GM12874 (cell line): ENCODE measurements around the gene ENTPD6.

Experiments
- TF ChIP-seq, protein P1 (sequence below): IDR thresholded peaks from 2 replicates; pipeline ENCODE4 v1.5.1; 2011; ENCODE audit warnings: low read depth, mild to moderate bottlenecking, control low read depth, low read length, moderate library complexity; ENCODE audit not compliant: insufficient read depth

ENTPD6 gene

DNA sequence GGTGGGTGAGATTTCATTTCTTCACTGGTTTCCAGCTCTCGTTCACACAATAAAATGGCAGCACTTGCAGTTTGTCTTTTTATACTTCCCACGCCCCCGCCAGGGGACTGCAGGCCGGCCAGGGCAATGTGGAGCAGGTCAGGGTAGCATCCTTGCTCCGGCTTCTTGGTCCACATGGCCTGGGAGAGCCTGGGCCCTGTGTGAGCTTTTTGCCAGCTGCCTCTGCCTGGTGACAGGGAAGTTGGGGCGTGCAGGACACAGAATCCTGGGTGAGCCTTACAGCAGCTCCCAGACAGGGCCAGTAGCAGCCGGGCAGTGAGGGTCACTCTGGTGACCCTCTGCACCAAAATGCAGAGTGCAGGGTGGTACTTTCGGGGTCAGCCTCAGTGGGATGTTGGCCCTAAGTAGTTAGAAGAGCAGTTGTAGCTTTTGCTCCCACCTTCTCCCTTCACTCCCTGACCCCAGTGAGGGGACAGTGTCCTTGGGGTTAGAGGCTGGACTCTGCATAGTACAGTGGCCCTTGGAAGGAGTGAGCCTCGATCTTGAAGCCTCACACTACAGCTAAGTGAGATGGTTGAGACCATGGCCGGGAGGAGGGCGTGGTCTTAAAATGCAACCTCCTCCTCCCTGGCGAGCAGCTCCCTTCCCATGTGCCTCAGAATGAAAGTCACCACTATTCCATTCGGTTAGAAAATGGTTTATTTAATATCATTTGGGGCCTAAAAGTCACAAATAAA lies 76.1 kb downstream of the ENTPD6 start:
- TF ChIP-seq, protein P1, sequence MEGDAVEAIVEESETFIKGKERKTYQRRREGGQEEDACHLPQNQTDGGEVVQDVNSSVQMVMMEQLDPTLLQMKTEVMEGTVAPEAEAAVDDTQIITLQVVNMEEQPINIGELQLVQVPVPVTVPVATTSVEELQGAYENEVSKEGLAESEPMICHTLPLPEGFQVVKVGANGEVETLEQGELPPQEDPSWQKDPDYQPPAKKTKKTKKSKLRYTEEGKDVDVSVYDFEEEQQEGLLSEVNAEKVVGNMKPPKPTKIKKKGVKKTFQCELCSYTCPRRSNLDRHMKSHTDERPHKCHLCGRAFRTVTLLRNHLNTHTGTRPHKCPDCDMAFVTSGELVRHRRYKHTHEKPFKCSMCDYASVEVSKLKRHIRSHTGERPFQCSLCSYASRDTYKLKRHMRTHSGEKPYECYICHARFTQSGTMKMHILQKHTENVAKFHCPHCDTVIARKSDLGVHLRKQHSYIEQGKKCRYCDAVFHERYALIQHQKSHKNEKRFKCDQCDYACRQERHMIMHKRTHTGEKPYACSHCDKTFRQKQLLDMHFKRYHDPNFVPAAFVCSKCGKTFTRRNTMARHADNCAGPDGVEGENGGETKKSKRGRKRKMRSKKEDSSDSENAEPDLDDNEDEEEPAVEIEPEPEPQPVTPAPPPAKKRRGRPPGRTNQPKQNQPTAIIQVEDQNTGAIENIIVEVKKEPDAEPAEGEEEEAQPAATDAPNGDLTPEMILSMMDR = no peak

DNA sequence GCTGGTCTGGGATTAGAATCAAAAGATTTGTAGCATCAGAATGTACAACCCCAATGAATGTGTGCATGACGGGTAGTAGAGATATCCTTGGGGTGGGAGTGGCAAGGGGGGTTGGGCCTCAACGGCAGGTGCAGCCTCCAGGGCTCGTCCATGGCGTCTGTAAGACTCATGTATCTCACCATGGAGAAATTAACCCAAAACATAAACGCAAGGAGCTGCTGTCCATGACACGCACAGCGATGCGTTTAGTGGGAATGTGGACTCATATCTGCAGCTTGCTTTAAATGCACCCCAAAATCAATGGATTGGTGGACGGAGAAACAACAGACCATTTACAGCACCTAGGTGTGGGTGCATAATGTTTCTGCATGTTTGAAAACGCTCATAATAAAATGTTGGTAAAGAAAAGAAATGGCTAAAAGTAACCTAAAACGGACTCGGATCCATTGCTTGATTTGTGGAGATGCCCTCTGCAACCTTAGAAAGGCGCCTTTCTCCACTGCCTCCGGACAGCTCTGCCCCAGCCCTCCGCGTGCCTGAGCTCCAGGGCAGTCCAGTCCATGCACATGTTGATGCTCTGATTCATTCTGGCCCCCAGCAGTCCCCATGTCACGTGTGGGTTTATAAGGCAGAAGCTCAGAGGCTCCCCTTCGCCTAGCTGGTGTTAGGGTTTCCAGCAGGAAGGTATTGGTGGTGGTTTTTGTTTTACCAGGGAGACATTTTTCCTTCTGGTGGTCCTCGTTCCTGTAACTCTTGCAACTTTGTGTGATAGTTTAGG lies 76.9 kb downstream of the ENTPD6 start:
- TF ChIP-seq, protein P1 = no peak

DNA sequence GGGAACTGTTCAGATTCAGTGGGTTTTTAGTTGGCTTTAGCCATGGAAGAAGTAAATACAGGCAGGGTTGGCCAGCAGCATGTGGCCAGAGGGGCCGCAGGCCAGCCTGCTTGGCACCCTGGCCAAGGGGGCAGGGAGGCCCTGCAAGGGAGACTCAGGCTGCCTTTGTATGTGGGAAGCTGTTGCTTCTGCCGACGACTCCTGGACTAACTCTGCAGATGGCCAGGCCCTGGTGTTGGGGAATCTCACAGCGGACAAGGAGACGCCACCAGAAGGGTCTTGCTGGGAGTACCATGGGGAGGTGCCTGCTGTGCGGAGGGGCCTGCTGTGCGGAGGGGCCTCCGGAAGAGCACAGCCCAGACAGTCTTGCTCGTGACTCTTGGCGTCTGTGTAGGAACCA lies 77.5 kb downstream of the ENTPD6 start:
- TF ChIP-seq, protein P1 = no peak

DNA sequence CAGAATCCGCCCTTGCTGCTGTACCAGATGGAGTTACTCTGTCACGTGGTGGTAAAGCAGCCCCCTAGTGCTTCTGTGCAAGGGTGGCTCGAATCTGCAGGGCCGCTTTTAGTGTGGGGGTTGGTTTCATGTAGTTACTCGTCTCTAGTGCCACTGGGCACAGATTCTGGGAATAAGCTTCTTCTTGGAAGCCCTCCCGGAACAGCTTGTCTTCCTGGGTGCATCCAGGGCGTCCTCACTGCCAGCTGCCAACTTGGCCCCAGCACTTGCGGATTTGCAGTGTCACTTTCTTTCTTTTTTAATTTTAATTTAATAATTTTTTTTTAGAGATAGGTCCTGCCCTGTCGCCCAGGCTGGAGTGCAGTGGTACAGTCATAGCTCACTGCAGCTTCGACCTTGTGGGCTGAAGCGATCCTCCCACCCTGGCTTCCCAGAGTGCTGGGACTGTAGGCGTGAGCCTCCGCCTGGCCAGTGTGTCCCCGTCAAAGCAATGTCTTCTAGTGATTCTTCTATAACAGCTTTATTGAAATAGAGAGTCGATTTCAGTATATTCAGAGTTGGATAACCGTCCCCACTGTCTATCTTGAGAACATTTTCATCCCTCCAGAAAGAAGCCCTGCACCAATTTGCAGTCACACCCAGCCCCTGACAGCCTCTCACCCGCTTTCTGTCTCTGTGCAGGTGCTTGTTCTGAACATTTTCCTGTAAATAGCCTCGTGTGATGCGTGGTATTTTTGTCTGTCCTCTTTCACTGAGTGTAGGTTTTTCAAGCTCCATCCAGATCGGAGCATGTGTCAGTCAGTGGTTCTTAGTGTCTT lies 78.2 kb downstream of the ENTPD6 start:
- TF ChIP-seq, protein P1 = no peak

DNA sequence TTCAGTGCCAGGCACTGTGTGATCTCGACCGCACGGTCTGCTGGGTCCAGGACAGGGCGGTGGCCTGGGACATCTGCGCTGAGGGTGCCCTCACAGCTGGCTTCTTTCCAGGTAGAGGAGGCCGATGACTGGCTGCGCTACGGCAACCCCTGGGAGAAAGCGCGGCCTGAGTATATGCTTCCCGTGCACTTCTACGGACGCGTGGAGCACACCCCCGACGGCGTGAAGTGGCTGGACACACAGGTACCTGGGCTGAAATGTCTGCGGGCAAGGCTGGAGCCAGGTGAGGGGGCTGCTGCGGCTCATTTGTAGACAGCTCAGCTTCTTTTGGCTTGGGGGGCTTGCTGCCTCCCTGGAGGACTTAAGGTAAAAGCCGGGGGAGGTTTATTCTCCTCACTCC lies 79.0 kb downstream of the ENTPD6 start:
- TF ChIP-seq, protein P1 = no peak

DNA sequence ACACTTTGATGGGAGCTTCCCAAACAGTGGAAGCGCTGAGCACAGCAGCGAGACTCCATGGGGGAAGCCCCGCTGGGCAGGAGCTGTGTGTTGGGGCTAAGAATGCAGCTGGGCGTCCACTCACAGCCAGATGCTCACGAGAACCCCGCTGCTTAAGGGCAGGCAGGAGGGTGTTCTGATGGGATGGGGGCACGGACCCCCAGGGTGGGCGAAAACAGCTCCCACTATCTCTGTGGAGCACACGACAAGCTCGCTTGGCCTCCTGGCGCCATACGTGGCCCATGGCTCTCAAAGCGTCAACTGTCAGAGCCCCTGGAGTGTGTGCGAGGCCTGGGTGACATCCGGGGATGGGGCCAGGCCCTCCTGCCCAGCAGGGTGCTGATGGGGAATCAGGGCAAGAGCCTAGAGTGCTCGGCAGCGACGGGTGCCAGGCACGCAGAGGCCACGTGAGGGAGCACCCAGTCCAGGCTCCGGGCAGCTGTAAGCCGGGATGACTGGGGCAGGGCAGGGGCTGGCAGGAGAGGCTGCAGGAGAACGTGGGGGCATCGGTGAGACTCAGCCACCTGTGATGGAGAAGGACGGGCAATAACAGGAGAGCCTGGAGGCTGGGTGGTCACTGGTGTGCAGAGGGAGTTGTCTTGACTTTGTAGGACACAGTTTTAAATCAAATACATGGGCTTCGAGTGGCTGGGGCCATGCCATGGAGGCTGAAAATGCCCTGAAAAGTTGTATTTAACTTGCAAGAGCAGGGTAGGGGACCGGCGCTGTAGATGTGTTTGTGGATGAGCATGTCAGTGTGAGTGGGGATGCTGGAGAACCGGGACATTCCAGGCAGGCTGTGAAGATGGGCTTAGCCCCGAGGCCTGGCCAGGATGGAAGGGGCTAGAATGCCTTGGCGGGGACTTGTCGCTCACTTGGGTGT lies 79.6 kb downstream of the ENTPD6 start:
- TF ChIP-seq, protein P1 = no peak
